Ascending aorta (tissue), 2 donors: ENCODE data around the gene GNS. TPM values are rescaled to one million over a fixed set of nuclear protein-coding genes. Genes with fewer than 3 reads are reported as not detected.
"Not testable (repeated sequence)": the region's sequence is repeated elsewhere in the genome, so short reads cannot be mapped to it uniquely, and the experiment has no call there.

Experiments
- DNase-seq, 2 donors: peaks; one replicate each; pipeline ENCODE4 v3.0.0-alpha.2; 2019; ENCODE audit warnings: low spot score in 2 of 2
- H3K27ac ChIP-seq, 2 donors: fragments of 200-600 bp; sonication (generic); one replicate each; pipeline ENCODE4 v1.5.1; 2016 to 2017; ENCODE audit warnings: mild to moderate bottlenecking in 1 of 2
- H3K27me3 ChIP-seq: fragments of 200-600 bp; sonication (generic); one replicate; pipeline ENCODE4 v1.5.1; 2017
- H3K36me3 ChIP-seq, 2 donors: fragments of 200-600 bp; sonication (generic); one replicate each; pipeline ENCODE4 v1.5.1; 2016
- H3K4me1 ChIP-seq, 2 donors: fragments of 200-600 bp; sonication (generic); one replicate each; pipeline ENCODE4 v1.5.1; 2016 to 2017; ENCODE audit warnings: mild to moderate bottlenecking in 1 of 2
- H3K4me3 ChIP-seq, 2 donors: fragments of 200-600 bp; sonication (generic); one replicate each; pipeline ENCODE4 v1.5.1; 2016 to 2017; ENCODE audit warnings: mild to moderate bottlenecking in 1 of 2
- H3K9me3 ChIP-seq, 2 donors: fragments of 200-600 bp; sonication (generic); one replicate each; pipeline ENCODE4 v1.5.1; 2016
- CTCF ChIP-seq, 3 experiments: fragments of 200-600 bp in 2 of 3; fragments of 450-650 bp in 1 of 3; sonication (generic) in 2 of 3; IDR thresholded peaks; one replicate each; pipeline ENCODE4 v1.5.1; 2016 to 2019; ENCODE audit warnings: antibody characterized with exemption in 3 of 3, mild to moderate bottlenecking in 1 of 3, moderate library complexity in 1 of 3
- intact Hi-C: fragments of 100-400 bp; cut with DNase I; formaldehyde crosslinking; loops from one replicate; pipeline ENCODE4 v1.15.1; 2023
- total RNA-seq: library from RNA; depleted of rRNA; stranded (reverse); fragments of >200 nt; gene quantifications from one replicate; pipeline ENCODE4 v1.1.0, GENCODE V29; 2016

The GNS gene
- total RNA-seq, 1 donor from 2014 or later: 105 TPM

- Histone ChIP-seq H3K36me3 (peaks cover 29 to 38% of the 10 kb centered on the region in 2 donors), H3K27ac (peak overlapping the region; percentile 1 to 37), H3K9me3 (no peaks in the 10 kb centered on the region), H3K4me3 (no peak overlapping the region), H3K27me3 (no peaks in the 10 kb centered on the region), H3K4me1 (peaks cover 0 to 40% of the 10 kb centered on the region in 2 donors)
- intact Hi-C loops: loop anchor here (1.0 to 2.0 kb wide), 2 partner anchors 85 to 147 kb away; partner anchors contain the start of gene RASSF3
- DNase-seq: no peak
- TF ChIP-seq CTCF (IDR thresholded peaks at IDR 0.05): peak in 2 of 3 experiments; percentile 27 to 44
These were observed 63.0 kb downstream of the GNS start for GRCh38 chr12:64696080-64696741.

DNA sequence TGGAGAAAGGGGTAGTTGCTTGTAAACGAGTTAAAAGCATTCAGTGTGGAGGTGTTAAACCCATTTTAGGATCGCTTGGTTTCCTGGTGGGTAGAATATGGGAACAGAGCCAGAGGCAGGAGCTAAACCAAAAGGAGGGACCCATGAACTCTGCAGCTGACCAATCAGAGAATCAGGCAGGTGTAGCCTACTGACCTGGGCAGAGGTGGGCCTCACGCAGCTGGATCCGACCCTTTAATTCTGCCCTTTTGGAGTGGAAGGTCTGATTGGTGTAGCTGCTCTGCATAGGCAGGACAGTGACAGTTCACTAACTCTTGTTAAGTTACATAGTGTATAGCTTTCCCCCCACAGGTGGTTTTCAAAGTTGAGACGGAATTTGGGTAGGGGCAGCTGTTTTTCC lies 63.7 kb downstream of the GNS start:
- no peak for DNase-seq
- H3K27ac ChIP-seq: peak overlapping the region; percentile 37 to 56
- peaks cover 28 to 33% of the 10 kb centered on the region in 2 donors for H3K36me3 ChIP-seq
- no peak overlapping the region for H3K4me3 ChIP-seq
- H3K4me1 ChIP-seq: peaks cover 0 to 37% of the 10 kb centered on the region in 2 donors
- no peaks in the 10 kb centered on the region for H3K9me3 ChIP-seq
- no peak for TF ChIP-seq CTCF (IDR thresholded peaks at IDR 0.05)
- intact Hi-C loops: no loop called here
- no peaks in the 10 kb centered on the region for H3K27me3 ChIP-seq

DNA sequence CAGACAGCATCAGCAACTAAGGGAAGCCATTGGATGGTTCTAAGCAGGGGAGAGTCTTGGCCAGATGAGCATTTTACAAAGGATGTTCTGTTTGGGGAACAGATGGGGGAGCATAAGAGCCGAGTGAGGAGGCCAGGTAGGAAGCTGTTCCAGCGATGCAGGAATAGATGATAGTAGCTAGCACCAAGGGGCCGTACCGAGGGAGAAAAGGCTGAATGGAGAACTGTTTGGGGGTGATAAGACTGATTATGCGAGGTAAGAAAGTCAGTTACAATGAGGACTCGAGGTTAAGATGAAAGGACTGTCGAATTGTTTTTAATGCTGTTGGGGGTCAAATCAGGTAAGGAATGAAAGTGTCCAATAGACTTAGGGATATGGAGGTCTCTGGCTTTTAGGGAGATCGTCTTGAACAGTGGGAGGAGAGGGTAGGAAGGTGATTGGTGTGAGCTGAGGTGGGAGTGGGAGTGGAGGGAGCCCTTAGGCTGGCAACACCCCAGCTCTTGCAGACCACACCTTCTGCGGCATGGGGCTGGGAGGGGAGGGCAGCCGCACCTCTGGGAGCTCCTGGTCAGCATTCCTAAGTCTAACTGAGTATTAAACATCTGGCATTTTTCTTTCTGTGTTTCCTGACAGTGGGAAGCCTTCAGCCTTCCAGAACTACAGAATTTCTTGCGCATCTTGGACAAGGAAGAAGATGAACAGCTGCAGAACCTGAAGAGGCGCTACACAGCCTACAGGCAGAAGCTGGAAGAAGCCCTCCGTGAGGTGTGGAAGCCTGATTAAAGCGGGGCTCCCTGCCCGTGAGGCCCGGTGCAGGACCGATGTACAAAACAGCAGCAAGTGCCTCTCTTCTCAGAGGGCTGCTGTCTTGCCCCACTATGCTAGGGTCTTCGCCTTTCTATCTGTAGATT lies 64.8 kb downstream of the GNS start:
- intact Hi-C loops: no loop called here
- no peak overlapping the region for H3K4me3 ChIP-seq
- no peaks in the 10 kb centered on the region for H3K27me3 ChIP-seq
- H3K36me3 ChIP-seq: peaks cover 21 to 33% of the 10 kb centered on the region in 2 donors
- H3K4me1 ChIP-seq: peaks cover 0 to 37% of the 10 kb centered on the region in 2 donors
- no peak for DNase-seq
- peak overlapping the region; percentile 37 to 56 for H3K27ac ChIP-seq
- no peaks in the 10 kb centered on the region for H3K9me3 ChIP-seq
- TF ChIP-seq CTCF (IDR thresholded peaks at IDR 0.05): no peak

DNA sequence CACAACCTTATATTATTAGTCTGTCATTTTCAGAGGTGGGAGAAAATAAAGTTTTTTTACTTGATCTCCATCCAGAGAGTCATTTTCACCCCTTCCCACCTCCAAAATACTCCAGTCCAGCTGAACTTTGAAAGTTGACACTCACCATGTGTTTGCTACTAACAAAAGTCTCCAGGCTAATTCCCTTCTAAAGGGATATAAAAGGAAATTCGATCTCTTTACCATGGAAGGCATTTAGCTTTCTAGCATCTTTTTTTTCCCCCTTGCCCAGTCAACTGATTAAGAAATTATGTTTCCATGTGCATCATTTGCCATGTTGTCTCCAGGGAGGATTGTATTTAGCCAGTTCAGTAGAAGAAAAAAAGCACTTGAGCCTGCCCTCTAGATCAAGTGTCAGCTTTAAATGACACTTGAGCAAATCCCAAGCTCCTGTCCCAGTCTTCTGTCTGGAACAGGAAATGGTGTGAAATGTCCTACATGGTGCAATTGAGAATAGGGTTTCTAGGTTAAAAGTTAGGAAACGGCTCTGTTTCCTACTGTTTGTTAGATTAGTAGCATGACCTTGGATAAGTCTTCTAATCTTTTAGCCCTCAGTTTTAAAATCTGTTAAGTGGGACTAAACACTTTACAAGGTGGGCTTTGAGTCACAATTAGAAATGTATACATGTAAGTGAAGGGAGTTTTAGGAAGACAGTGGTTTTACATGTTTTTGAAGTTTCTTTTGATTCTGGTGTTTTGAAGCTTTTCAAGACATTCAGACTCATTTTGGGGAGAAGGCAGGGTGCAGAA lies 67.2 kb downstream of the GNS start:
- H3K4me1 ChIP-seq: peaks cover 0 to 44% of the 10 kb centered on the region in 2 donors
- peak overlapping the region; percentile 29 to 39 for H3K27ac ChIP-seq
- no peaks in the 10 kb centered on the region for H3K27me3 ChIP-seq
- no peak for DNase-seq
- no peak for TF ChIP-seq CTCF (IDR thresholded peaks at IDR 0.05)
- intact Hi-C loops: no loop called here
- H3K36me3 ChIP-seq: peaks cover 16 to 18% of the 10 kb centered on the region in 2 donors
- no peaks in the 10 kb centered on the region for H3K9me3 ChIP-seq
- H3K4me3 ChIP-seq: no peak overlapping the region

- Histone ChIP-seq H3K9me3 (no peaks in the 10 kb centered on the region), H3K4me3 (no peak overlapping the region), H3K36me3 (peaks cover 20% of the 10 kb centered on the region in 2 donors), H3K4me1 (peaks cover 0 to 41% of the 10 kb centered on the region in 2 donors), H3K27ac (peak overlapping the region; percentile 4 to 29), H3K27me3 (no peaks in the 10 kb centered on the region)
- intact Hi-C loops: no loop called here
- no peak for DNase-seq
- TF ChIP-seq CTCF (IDR thresholded peaks at IDR 0.05): no peak
These were observed 67.9 kb downstream of the GNS start for GRCh38 chr12:64691227-64691794.

DNA sequence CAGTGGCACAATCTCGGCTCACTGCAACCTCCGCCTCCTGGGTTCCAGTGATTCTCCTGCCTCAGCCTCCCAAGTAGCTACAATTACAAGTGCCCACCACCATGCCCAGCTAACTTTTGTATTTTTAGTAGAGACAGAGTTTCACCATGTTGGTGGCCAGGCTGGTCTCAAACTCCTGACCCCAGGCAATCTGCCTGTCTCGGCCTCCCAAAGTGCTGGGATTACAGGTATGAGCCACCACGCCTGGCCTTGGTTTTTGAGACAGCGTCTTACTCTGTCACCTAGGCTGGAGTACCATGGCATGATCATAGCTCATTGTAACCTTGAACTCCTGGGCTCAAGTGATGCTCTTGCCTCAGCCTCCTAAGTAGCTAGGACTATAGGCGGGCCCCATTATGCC lies 69.0 kb downstream of the GNS start:
- H3K4me3 ChIP-seq, H3K27me3 ChIP-seq, DNase-seq, H3K9me3 ChIP-seq, intact Hi-C loops: not testable (repeated sequence)
- Histone ChIP-seq H3K27ac (peak overlapping the region; percentile 4 to 29), H3K36me3 (peaks cover 22 to 24% of the 10 kb centered on the region in 2 donors), H3K4me1 (peaks cover 0 to 33% of the 10 kb centered on the region in 2 donors)
